ENCODE measurements around the gene APP.

GRCh38 chr21:26043891-26044290 is 126.7 kb downstream of the APP start:
- no peak for TF ChIP-seq CTCF (IDR thresholded peaks at IDR 0.05; ENCODE audit: low read length)
- no peak for TF ChIP-seq EZH2 (IDR thresholded peaks at IDR 0.05; ENCODE audit: borderline replicate concordance, low read length)
